AG09319 (cell line): ENCODE results near the gene PES1.
"Not testable (repeated sequence)": the region's sequence is repeated elsewhere in the genome, so short reads cannot be mapped to it uniquely, and the experiment has no call there.

Source experiments
- DNase-seq: peaks from one replicate; pipeline ENCODE4 v3.0.0-alpha.2; 2010; ENCODE audit warnings: low read depth; ENCODE audit errors: extremely low read depth
- CTCF ChIP-seq: IDR thresholded peaks from 2 replicates; pipeline ENCODE4 v1.5.1; 2011; ENCODE audit warnings: low read depth, mild to moderate bottlenecking, inconsistent platforms, low read length, moderate library complexity

Gene PES1

GRCh38 chr22:30574095-30574981 lies 17.4 kb downstream of the PES1 start, which contains the start of gene GAL3ST1:
GAL3ST1 (minus strand) TSS chr22:30574665; CDS start chr22:30557392, 17,273 bp downstream.
- TF ChIP-seq CTCF: no peak
- no peak for DNase-seq

- DNase-seq: no peak
- no peak for TF ChIP-seq CTCF
Observed at GRCh38 chr22:30573594-30574094, 18.1 kb downstream of the PES1 start.

DNA sequence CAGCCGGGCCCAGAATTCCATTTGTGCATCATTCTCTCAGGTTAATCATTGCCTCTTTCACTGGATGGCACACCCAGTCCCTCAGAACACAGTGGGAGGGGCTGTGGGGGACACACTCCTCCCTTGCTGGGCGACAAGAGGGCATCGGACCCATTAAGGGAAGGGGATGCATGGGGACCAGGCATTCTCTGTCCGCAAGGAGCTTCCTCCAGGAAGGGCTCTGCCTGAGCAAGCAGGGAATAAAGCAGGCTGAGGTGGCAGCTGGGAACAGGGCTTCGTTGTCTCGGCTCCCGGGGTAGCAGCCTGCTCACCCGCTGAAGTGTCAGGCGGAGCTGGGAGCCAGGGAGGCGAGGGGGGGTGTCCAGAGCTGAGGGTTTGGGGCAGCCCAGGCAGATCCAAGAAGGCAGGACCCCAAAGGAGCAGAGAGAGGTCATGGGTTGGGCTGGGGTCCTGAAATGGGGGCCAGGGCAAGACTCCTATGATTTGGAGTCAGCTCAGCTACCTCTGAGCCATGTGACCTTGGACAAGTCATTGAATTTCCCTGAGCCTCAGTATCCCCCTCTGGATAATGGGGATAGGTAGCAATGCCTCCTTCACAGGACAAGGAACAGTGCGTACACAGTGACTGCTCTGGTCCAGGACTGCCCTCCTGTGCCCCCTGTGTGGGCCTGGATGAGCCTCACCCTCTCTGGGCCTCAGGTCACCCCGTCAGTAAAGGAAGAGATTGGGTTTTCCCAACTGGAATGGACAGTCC lies 18.7 kb downstream of the PES1 start:
- no peak for TF ChIP-seq CTCF

DNA sequence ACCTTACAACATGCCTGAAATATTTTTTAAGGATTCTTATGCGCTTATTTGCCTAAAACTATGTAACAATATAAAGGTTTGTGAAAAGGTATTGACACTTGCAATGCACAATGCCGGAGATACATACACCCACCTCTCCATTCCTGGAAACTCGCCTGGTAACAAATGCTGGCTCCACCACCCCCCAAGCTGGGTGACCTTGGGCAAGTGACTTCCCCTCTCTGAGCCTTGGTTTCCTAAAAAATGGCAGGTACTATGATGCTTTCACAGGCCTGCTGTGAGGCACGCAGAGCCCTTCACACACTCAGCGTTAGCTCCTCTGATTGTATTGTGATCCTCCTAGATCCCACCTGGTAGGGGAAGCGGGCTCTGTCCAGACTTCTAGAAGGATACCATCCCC lies 19.5 kb downstream of the PES1 start:
- DNase-seq: no peak
- TF ChIP-seq CTCF: no peak

More for the DNA sequence above, 18.7 kb downstream of the PES1 start:
- no peak for DNase-seq

DNA sequence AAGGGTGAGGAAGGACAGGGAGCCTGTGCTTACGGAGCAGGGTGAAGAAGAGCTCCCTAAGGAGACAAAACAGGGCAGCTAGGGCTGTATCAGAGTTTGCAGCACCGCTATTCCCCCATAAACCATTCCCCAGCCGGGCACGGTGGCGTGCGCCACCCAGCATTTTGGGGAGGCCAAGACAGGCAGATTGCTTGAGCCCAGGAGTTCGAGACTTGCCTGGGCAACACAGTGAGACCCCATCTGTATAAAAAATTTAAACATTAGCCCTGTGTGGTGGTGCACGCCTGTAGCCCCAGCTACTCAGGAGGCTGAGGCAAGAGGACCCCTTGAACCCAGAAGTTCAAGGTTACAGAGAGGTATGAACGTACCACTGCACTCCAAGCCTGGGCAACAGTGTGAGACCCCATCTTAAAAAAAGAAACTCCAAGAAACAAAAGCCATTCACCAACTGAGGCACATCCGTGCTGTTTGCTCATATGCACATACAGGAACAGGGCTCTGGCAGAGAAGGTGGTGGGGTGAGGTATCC lies 22.0 kb downstream of the PES1 start:
- no peak for DNase-seq

GRCh38 chr22:30568137-30568805 lies 23.4 kb downstream of the PES1 start:
- no peak for TF ChIP-seq CTCF

More for the DNA sequence above, 22.0 kb downstream of the PES1 start:
- no peak for TF ChIP-seq CTCF

GRCh38 chr22:30567277-30567676 lies 24.4 kb downstream of the PES1 start:
- not testable (repeated sequence) for DNase-seq

More at GRCh38 chr22:30568137-30568805, 23.4 kb downstream of the PES1 start:
- DNase-seq: no peak
